ENCODE data around the gene OVCA2.

The OVCA2 gene

GRCh38 chr17:2054262-2054511, 12.4 kb downstream of the OVCA2 start:
- DNase-seq (ENCODE audit: low read depth in 2 of 2), result no peak

GRCh38 chr17:2054512-2055291, 12.9 kb downstream of the OVCA2 start, which contains the start of gene HIC1:
HIC1 (plus strand) TSS chr17:2055103; CDS start chr17:2056691, 1,588 bp downstream.
- no peak for DNase-seq (ENCODE audit: low read depth in 2 of 2)

DNA sequence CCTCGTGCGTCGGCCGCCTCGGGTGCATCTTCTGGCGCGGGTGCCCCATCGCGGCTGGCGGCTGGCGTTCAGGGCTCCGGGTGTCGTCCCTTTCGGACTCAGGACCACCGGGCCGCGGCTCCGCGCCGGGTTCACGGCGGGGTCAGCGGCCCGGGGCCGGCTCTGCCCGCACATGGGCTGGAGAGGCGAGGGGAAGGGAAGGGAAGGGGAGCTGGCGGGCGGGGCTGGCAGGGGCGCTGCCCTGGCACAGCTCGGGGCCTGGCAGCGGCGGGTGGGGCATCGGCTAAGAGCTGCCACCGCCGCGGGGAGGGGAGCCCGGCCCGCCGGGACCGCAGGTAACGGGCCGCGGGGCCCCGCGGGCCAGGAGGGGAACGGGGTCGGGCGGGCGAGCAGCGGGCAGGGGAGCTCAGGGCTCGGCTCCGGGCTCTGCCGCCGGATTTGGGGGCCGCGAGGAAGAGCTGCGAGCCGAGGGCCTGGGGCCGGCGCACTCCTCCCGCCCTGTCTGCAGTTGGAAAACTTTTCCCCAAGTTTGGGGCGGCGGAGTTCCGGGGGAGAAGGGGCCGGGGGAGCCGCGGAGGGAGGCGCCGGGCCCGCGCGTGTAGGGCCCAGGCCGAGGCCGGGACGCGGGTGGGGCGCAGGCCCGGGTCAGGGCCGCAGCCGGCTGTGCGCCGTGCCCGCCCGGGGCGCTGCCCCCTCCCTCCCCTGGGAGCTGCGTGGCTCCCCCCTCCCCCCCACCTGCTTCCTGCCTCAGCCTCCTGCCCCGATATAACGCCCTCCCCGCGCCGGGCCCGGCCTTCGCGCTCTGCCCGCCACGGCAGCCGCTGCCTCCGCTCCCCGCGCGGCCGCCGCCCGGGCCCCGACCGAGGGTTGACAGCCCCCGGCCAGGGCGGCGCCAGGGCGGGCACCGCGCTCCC, 13.7 kb downstream of the OVCA2 start:
- DNase-seq (ENCODE audit: low read depth in 2 of 2), result no peak

DNA sequence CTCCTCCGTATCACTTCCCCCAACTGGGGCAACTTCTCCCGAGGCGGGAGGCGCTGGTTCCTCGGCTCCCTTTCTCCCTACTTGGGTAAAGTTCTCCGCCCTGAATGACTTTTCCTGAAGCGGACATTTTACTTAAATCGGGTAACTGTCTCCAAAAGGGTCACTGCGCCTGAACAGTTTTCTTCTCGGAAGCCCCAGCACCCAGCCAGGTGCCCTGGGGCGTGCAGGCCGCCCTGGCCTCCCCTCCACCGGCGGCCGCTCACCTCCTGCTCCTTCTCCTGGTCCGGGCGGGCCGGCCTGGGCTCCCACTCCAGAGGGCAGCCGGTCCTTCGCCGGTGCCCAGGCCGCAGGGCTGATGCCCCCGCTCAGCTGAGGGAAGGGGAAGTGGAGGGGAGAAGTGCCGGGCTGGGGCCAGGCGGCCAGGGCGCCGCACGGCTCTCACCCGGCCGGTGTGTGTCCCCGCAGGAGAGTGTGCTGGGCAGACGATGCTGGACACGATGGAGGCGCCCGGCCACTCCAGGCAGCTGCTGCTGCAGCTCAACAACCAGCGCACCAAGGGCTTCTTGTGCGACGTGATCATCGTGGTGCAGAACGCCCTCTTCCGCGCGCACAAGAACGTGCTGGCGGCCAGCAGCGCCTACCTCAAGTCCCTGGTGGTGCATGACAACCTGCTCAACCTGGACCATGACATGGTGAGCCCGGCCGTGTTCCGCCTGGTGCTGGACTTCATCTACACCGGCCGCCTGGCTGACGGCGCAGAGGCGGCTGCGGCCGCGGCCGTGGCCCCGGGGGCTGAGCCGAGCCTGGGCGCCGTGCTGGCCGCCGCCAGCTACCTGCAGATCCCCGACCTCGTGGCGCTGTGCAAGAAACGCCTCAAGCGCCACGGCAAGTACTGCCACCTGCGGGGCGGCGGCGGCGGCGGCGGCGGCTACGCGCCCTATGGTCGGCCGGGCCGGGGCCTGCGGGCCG, 14.7 kb downstream of the OVCA2 start:
- DNase-seq (ENCODE audit: low read depth in 2 of 2), result no peak

GRCh38 chr17:2057175-2057759, 15.4 kb downstream of the OVCA2 start:
- DNase-seq (ENCODE audit: low read depth in 2 of 2), result no peak

DNA sequence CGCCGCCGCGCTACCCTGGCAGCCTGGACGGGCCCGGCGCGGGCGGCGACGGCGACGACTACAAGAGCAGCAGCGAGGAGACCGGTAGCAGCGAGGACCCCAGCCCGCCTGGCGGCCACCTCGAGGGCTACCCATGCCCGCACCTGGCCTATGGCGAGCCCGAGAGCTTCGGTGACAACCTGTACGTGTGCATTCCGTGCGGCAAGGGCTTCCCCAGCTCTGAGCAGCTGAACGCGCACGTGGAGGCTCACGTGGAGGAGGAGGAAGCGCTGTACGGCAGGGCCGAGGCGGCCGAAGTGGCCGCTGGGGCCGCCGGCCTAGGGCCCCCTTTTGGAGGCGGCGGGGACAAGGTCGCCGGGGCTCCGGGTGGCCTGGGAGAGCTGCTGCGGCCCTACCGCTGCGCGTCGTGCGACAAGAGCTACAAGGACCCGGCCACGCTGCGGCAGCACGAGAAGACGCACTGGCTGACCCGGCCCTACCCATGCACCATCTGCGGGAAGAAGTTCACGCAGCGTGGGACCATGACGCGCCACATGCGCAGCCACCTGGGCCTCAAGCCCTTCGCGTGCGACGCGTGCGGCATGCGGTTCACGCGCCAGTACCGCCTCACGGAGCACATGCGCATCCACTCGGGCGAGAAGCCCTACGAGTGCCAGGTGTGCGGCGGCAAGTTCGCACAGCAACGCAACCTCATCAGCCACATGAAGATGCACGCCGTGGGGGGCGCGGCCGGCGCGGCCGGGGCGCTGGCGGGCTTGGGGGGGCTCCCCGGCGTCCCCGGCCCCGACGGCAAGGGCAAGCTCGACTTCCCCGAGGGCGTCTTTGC, 16.2 kb downstream of the OVCA2 start:
- DNase-seq (ENCODE audit: low read depth in 2 of 2), result no peak

DNA sequence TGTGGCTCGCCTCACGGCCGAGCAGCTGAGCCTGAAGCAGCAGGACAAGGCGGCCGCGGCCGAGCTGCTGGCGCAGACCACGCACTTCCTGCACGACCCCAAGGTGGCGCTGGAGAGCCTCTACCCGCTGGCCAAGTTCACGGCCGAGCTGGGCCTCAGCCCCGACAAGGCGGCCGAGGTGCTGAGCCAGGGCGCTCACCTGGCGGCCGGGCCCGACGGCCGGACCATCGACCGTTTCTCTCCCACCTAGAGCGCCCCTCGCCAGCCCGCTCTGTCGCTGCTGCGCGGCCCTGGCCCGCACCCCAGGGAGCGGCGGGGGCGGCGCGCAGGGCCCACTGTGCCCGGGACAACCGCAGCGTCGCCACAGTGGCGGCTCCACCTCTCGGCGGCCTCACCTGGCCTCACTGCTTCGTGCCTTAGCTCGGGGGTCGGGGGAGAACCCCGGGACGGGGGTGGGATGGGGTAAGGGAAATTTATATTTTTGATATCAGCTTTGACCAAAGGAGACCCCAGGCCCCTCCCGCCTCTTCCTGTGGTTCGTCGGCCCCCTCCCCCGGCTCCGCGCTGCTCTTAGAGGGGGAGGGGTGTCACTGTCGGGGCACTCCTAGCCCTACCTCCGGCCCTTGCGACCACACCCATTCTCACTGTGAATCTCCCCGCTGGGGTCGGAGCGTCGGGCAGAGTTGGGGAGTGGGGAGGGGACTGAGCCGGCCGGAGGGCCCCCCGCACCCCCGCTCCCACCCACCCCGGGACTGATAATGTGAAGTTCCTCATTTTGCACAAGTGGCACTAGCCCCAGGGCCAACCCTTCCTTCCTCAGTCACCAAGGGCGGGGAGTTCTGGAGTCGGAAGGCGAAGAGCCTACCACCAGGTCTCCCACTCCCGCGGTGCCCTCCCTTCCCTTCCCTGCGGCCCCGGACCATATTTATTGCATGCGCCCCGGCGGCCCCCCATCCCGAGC, 17.0 kb downstream of the OVCA2 start:
- no peak for DNase-seq (ENCODE audit: low read depth in 2 of 2)

DNA sequence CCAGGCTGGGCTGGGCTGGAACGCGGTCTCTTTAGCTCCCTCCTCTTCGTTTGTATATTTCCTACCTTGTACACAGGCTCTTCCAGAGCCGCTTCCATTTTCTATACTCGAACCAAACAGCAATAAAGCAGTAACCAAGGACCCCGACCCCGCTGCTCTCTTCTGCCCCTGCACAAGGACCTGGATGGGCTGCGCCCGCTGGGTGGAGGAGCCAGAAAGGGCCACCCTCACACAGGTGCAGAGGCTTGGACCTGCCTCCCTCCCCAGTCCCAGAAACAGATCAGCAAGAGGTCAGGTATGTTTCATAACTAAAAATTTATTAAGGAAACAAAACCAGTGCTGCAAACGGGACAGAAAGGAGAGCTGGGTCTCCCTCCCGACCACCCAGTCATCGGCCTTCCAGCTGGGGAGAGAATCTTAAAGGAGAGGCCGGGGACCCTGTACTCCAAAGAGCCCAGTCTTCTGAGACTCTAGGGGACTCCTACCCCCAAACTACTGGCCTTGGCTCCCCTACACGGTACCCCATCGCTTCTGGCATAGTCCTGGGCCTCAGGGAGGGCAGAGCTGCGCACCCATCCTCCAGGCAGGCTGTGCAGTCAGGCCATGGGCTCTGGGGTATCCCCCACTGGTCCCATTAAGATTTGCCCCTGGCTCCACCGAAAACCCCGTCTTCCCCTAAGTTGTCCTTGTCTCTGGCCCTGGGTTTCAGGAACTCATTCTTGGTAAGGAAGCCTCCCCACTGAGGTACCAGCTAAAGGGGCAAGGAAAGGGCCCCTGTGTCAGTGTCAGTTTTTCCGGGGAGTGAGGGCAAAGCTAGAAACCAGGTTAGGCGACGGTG, 17.9 kb downstream of the OVCA2 start:
- no peak for DNase-seq (ENCODE audit: low read depth in 2 of 2)

GRCh38 chr17:2060385-2060658, 18.5 kb downstream of the OVCA2 start:
- no peak for DNase-seq (ENCODE audit: low read depth in 2 of 2)

- DNase-seq (ENCODE audit: low read depth in 2 of 2), result no peak
Measured at GRCh38 chr17:2060681-2061440, 19.0 kb downstream of the OVCA2 start.

DNA sequence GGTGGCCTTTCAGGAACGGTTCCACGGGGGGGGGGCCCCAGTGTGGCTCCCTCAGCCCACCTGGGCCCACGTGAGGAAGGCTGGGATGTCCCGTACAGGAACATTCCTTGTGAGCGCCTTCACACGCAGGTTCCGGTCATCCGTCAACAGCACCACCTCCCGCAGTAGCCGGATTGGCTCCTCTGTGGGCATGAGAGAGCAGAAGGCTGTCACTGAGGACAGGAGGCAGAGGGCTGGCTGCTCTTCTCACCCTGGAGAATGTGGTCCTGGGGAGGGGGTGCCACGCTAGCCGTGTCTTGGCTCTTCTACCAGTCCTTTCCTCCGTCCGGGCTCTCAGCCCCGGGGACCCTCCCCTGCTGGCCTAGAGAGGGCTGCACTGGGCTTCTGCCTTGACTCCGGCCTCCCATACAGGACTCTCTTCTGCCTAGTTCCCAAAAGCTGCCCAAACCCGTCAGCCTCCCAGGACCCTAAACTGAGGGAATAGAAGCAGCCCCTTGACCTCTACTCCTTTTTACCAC, 19.7 kb downstream of the OVCA2 start:
- no peak for DNase-seq (ENCODE audit: low read depth in 2 of 2)

GRCh38 chr17:2062571-2063183, 20.9 kb downstream of the OVCA2 start:
- DNase-seq (ENCODE audit: low read depth in 2 of 2), result no peak

DNA sequence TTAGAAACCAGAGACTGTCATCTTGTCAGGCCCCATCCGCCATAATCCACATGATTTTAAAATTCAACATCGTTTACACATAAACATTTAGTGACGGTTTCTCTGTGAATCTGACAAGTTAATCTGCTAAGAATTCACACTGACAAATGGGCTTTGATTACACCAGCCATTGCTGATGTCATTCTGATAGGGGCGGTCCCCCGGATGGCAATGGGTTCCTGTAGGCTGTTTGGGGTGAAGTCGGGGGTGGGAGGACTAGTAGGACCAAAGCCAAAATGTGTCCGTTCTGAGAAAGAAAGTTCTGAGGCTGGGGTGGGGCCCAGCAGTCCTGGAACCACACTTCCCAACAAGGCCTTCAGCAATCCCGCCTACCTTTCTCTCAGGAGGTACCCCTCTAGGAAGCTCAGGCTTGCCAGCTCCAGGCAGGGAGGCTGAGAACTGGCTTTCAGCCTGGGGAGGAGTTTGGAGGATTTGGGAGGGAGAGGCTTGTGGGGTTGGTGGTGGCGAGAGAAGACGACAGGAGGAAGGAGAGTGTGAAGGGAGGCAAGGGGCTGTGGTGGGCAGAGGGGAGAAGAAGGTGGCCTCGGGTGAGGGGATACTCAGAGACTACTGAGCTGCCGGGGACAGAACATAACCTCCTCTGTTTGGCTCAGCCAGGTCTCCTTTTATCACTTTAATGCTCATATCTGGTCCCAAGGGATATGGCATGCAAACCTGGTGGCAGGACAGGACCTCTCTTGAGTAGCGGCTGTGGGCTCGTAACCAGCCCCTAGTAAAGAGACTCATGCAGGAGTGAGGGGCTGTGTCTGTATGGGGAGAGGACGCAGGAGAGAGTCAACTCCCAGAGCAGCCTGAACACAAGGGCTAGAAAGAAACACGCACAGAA, 21.7 kb downstream of the OVCA2 start:
- no peak for DNase-seq (ENCODE audit: low read depth in 2 of 2)

DNA sequence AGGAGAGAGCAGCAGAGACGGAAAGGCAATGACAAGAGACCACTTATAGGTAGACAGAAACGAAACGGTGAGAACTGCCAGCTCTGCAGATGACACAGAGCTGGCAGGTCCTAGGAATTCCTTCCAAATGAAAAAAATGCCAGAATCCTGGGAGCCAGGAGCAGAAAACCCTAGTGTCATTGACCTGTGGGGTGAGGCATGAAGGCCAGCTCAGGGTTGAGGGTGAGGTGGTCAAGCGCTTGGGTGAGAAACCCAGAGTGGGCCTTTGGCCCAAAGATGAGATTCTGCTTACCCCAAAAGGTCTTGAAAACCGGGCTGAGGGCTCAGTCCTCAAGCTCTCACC, 22.3 kb downstream of the OVCA2 start:
- no peak for DNase-seq (ENCODE audit: low read depth in 2 of 2)

DNA sequence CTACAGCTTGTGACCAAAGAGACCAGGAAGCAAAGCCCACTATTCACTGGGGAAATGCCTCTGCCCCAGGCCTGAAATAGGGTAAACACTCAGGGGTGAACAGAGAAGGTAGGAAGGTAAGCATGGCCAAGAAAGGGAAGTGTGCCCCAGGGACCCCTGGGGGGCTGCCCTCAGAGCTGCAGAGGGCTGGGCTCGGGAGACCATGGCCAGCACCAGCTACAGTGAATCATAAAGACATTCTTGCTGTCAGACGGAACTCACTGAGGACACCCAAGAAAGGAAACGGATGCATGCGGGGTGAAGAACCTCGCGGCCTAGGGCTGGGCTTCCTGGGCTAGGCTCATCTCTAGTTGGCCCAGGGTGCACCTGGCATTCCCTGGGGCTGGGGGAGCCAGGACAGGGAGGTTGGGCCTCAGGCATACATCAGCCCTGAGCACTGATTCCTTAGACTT, 22.7 kb downstream of the OVCA2 start:
- DNase-seq (ENCODE audit: low read depth in 2 of 2), result no peak

DNA sequence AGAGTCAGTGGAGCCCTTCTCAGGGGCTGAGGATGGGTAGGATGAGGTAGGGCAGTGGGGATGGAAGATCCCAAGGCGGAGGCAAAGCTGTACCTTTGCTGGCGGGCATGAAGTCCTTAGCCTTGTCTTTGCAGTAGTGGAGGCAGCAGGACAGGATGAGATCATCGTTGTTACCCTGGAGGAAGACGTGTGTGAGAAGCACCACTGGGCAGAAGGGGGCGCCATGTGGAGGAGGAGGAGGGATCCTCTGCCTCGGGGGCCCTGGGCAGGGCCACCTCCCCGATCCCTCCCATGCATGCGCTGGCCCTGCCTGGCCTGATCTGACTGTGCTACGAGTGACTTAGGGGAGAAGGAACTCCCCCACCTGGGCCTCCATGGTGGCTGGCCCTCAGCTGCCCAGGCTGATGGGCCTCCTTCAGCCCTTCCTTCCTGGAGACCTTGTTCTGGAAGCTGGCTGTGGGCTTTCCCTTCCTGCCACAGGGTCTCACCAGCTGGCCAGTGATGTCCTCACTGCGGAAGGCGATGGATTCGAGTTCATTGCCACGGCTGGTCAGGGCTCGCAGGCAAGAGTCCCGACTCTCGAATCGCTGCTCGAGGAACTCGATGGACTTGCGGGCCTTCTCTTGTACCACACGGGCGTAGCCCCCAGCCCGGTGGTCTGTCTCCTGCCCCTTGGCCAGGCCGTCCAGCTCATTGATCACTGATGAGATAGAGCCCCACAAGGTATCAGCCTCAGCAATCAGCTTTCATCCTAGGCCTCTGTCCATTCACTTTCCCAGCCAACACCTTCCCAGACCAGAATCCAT, 23.4 kb downstream of the OVCA2 start:
- DNase-seq (ENCODE audit: low read depth in 2 of 2), result no peak
